SK-N-SH (cell line): Measurements from ENCODE around the gene DIS3L2. TPM values are rescaled to one million over a fixed set of nuclear protein-coding genes. Genes with fewer than 3 reads are reported as not detected.

ENCODE experiments used
- CTCF ChIA-PET: fragments of 300-600, 350-600 bp; formaldehyde crosslinking; extraction: SDS; loops from one replicate; lab custom pipeline; 2021; lab: Yijun Ruan, JAX
- POLR2A ChIA-PET: fragments of 350-600 bp; sonication (Branson Sonifier 250); formaldehyde crosslinking; extraction: SDS; loops from one replicate; lab custom pipeline; 2020; ENCODE audit warnings: antibody characterized with exemption, inconsistent platforms; lab: Yijun Ruan, JAX
- DNase-seq: peaks from one replicate; pipeline ENCODE4 v3.0.0; 2012
- H2AFZ ChIP-seq: fragments of 200-600 bp; sonication (generic); 2 replicates; pipeline ENCODE4 v1.8.1; 2016; ENCODE audit warnings: antibody characterized with exemption, mild to moderate bottlenecking, low read depth
- H3F3A ChIP-seq: fragments of 200-600 bp; sonication (generic); replicated peaks from 2 replicates; pipeline ENCODE3; 2016; ENCODE audit warnings: antibody characterized with exemption, mild to moderate bottlenecking; ENCODE audit not compliant: insufficient read depth
- H3K27ac ChIP-seq, 2 experiments: fragments of 200-500 bp in 1 of 2; fragments of 200-600 bp in 1 of 2; sonication (Bioruptor generic) in 1 of 2; sonication (generic), shearing (Covaris generic) in 1 of 2; 2 replicates each; pipeline versions ENCODE4 v1.5.1 to v1.6.1; 2014 to 2016; ENCODE audit warnings: low read depth in 2 of 2, inconsistent platforms in 1 of 2, low read length in 1 of 2, mild to moderate bottlenecking in 1 of 2, mixed read lengths in 1 of 2
- H3K27me3 ChIP-seq: fragments of 200-600 bp; sonication (generic), shearing (Covaris generic); 2 replicates; pipeline ENCODE4 v1.6.1; 2016; ENCODE audit warnings: mixed run types; ENCODE audit not compliant: insufficient read depth
- H3K36me3 ChIP-seq, 2 experiments: fragments of 200-500 bp in 1 of 2; fragments of 200-600 bp in 1 of 2; sonication (Bioruptor generic) in 1 of 2; sonication (generic) in 1 of 2; replicated peaks in 1 of 2; 2 replicates each; pipeline versions ENCODE3 to v1.5.1; 2014 to 2016; ENCODE audit warnings: low read length in 1 of 2, mild to moderate bottlenecking in 1 of 2; ENCODE audit not compliant: insufficient read depth in 2 of 2, control insufficient read depth in 1 of 2
- H3K4me1 ChIP-seq, 2 experiments: fragments of 200-500 bp in 1 of 2; fragments of 200-600 bp in 1 of 2; sonication (Bioruptor generic) in 1 of 2; sonication (generic), shearing (Covaris generic) in 1 of 2; 2 replicates each; pipeline versions ENCODE4 v1.5.1 to v1.6.1; 2014 to 2016; ENCODE audit warnings: low read depth in 1 of 2, low read length in 1 of 2, mixed run types in 1 of 2; ENCODE audit not compliant: insufficient read depth in 2 of 2, control insufficient read depth in 1 of 2
- H3K4me2 ChIP-seq: fragments of 200-600 bp; sonication (generic), shearing (Covaris generic); 2 replicates; pipeline ENCODE4 v1.6.1; 2017; ENCODE audit warnings: mixed run types
- H3K4me3 ChIP-seq, 2 experiments: fragments of 200-500 bp in 1 of 2; fragments of 200-600 bp in 1 of 2; sonication (Bioruptor generic) in 1 of 2; sonication (generic), shearing (Covaris generic) in 1 of 2; 2 replicates each; pipeline versions ENCODE4 v1.5.1 to v1.8.1; 2014 to 2016; ENCODE audit warnings: low read depth in 2 of 2, inconsistent platforms in 1 of 2, low read length in 1 of 2, mild to moderate bottlenecking in 1 of 2, mixed read lengths in 1 of 2, moderate library complexity in 1 of 2
- H3K79me2 ChIP-seq: fragments of 200-600 bp; sonication (generic); 2 replicates; pipeline ENCODE4 v1.8.1; 2017; ENCODE audit warnings: mild to moderate bottlenecking; ENCODE audit not compliant: insufficient read depth
- H3K9ac ChIP-seq: fragments of 200-600 bp; sonication (generic); 2 replicates; pipeline ENCODE4 v1.6.1; 2017; ENCODE audit warnings: mixed run types
- H3K9me2 ChIP-seq: fragments of 200-600 bp; sonication (generic); 2 replicates; pipeline ENCODE4 v1.6.1; 2017; ENCODE audit warnings: mixed run types
- H3K9me3 ChIP-seq: fragments of 200-600 bp; sonication (generic); 2 replicates; pipeline ENCODE4 v1.6.1; 2017; ENCODE audit warnings: mixed run types, mild to moderate bottlenecking, moderate library complexity
- H4K20me1 ChIP-seq: fragments of 200-600 bp; sonication (generic); 2 replicates; pipeline ENCODE4 v1.6.1; 2017; ENCODE audit warnings: mild to moderate bottlenecking, mixed run types; ENCODE audit not compliant: insufficient read depth
- CTCF ChIP-seq: fragments of 200-600 bp; sonication (generic); IDR thresholded peaks from 2 replicates; pipeline ENCODE4 v1.6.1; 2017; ENCODE audit warnings: antibody characterized with exemption, mild to moderate bottlenecking, moderate library complexity
- ELF1 ChIP-seq: IDR thresholded peaks from 2 replicates; pipeline ENCODE4 v1.4.0; 2012
- EP300 ChIP-seq, 2 experiments: IDR thresholded peaks; 2 replicates each; pipeline versions ENCODE4 v1.4.0 to v1.6.1; 2012; ENCODE audit warnings: borderline replicate concordance in 1 of 2, low read depth in 1 of 2, low read length in 1 of 2
- EZH2phosphoT487 ChIP-seq: fragments of 200-600 bp; sonication (generic); IDR thresholded peaks from 2 replicates; pipeline ENCODE4 v1.6.1; 2017; ENCODE audit warnings: low read depth, mixed run types, mild to moderate bottlenecking, antibody characterized with exemption, moderate library complexity, borderline replicate concordance
- FOXJ3 ChIP-seq: sonication (generic); formaldehyde crosslinking; IDR thresholded peaks from 2 replicates; pipeline ENCODE4 v1.5.1; 2020; ENCODE audit warnings: mild to moderate bottlenecking, missing genetic modification reagents
- FOXM1 ChIP-seq: IDR thresholded peaks from 2 replicates; pipeline ENCODE4 v1.4.0; 2012; ENCODE audit warnings: low read depth, mild to moderate bottlenecking
- GABPA ChIP-seq: IDR thresholded peaks from 2 replicates; pipeline ENCODE4 v1.4.0; 2012; ENCODE audit warnings: low read depth, mild to moderate bottlenecking
- IRF3 ChIP-seq: fragments of 150-350 bp; IDR thresholded peaks from 2 replicates; pipeline ENCODE4 v1.6.1; 2016; ENCODE audit warnings: mild to moderate bottlenecking, low read depth, low read length
- JUND ChIP-seq: IDR thresholded peaks from 2 replicates; pipeline ENCODE4 v1.4.0; 2012
- MAX ChIP-seq: IDR thresholded peaks from 2 replicates; pipeline ENCODE4 v1.4.0; 2012; ENCODE audit warnings: low read depth
- MEF2A ChIP-seq: IDR thresholded peaks from 2 replicates; pipeline ENCODE4 v1.4.0; 2012; ENCODE audit warnings: low read depth, borderline replicate concordance
- MXI1 ChIP-seq: IDR thresholded peaks from 2 replicates; pipeline ENCODE4 v1.6.1; 2012; ENCODE audit warnings: mild to moderate bottlenecking, low read depth, low read length, improper control_type of control experiment
- NFIC ChIP-seq: IDR thresholded peaks from 2 replicates; pipeline ENCODE4 v1.4.0; 2012; ENCODE audit warnings: borderline replicate concordance
- PBX3 ChIP-seq: IDR thresholded peaks from 2 replicates; pipeline ENCODE4; 2012
- RAD21 ChIP-seq: IDR thresholded peaks from 2 replicates; pipeline ENCODE4 v1.6.1; 2012; ENCODE audit warnings: mild to moderate bottlenecking, low read length
- RCOR1 ChIP-seq: fragments of 150-350 bp; IDR thresholded peaks from 2 replicates; pipeline ENCODE4 v1.6.1; 2017; ENCODE audit warnings: antibody characterized with exemption, low read length
- RFX5 ChIP-seq: IDR thresholded peaks from 2 replicates; pipeline ENCODE4 v1.6.1; 2012; ENCODE audit warnings: mild to moderate bottlenecking, improper control_type of control experiment, low read length
- RXRA ChIP-seq: IDR thresholded peaks from 2 replicates; pipeline ENCODE4 v1.4.0; 2012; ENCODE audit warnings: low read depth, mild to moderate bottlenecking, borderline replicate concordance
- TCF12 ChIP-seq: IDR thresholded peaks from 2 replicates; pipeline ENCODE4 v1.4.0; 2012
- TEAD4 ChIP-seq: IDR thresholded peaks from 2 replicates; pipeline ENCODE4 v1.4.0; 2012; ENCODE audit warnings: mild to moderate bottlenecking, borderline replicate concordance; ENCODE audit not compliant: insufficient read depth
- WGBS: methylation state at CpG from one replicate; pipeline ENCODE4 v1.1.6; 2017; ENCODE audit warnings: low lambda C conversion rate; 5-methylcytosine and 5-hydroxymethylcytosine counted together
- polyA plus RNA-seq, 3 experiments: library from polyadenylated mRNA; depleted of rRNA; stranded (reverse); fragments of >200 nt; gene quantifications; 2 replicates each; pipeline ENCODE4 v1.2.3, GENCODE V29; 2012

Gene DIS3L2
- polyA plus RNA-seq, 1 of the 3 experiments (the other 2 are of a cell fraction) = 17.9 TPM

- TF ChIP-seq ELF1 (no peak), NFIC (no peak), MAX (no peak), TCF12 (no peak), RFX5 (no peak), MXI1 (no peak), MEF2A (no peak), TEAD4 (no peak), CTCF (no peak), GABPA (no peak)
- no peaks in the 10 kb centered on the region for H3K79me2 ChIP-seq
- no peak overlapping the region for H3K9ac ChIP-seq
- POLR2A ChIA-PET = no interaction called here
- CTCF ChIA-PET = no interaction called here
- DNase-seq = no peak
- H3K27me3 ChIP-seq = no peaks in the 10 kb centered on the region
- no peaks in the 10 kb centered on the region for H3K9me3 ChIP-seq
- H3F3A ChIP-seq = no peaks in the 10 kb centered on the region
- no peaks in the 10 kb centered on the region for H4K20me1 ChIP-seq
- no peaks in the 10 kb centered on the region for H3K9me2 ChIP-seq
- no peak overlapping the region for H3K4me3 ChIP-seq
- WGBS = 91% methylated on average over 9 of the region's 9 CpGs
- no peak overlapping the region for H3K27ac ChIP-seq
- no peak overlapping the region for H3K4me2 ChIP-seq
- no peak overlapping the region for H2AFZ ChIP-seq
- H3K4me1 ChIP-seq = peaks cover 0 to 4% of the 10 kb centered on the region in 2 experiments; a peak in 1 of 4 replicates
- peaks cover 0 to 3% of the 10 kb centered on the region in 2 experiments for H3K36me3 ChIP-seq
Measured at GRCh38 chr2:232273903-232274643, 312.6 kb downstream of the DIS3L2 start.

- Histone ChIP-seq H3K4me2 (no peak overlapping the region), H4K20me1 (no peaks in the 10 kb centered on the region), H2AFZ (no peak overlapping the region), H3K9ac (no peak overlapping the region), H3K79me2 (no peaks in the 10 kb centered on the region), H3K4me1 (peaks cover 0 to 4% of the 10 kb centered on the region in 2 experiments; a peak in 1 of 4 replicates), H3K27ac (no peak overlapping the region), H3K36me3 (peaks cover 0 to 5% of the 10 kb centered on the region in 2 experiments), H3F3A (no peaks in the 10 kb centered on the region), H3K9me2 (no peaks in the 10 kb centered on the region), H3K9me3 (no peaks in the 10 kb centered on the region), H3K4me3 (no peak overlapping the region), H3K27me3 (no peaks in the 10 kb centered on the region)
- ChIA-PET CTCF (interaction anchor here (0.9 to 1.9 kb wide), 3 partner anchors 17 to 24 kb away, joined by 3 to 6 read pairs (median 3); no protein-coding TSS in a partner anchor), POLR2A (interaction anchor here (0.6 kb wide), 1 partner anchor 154 kb away, joined by 3 read pairs; no protein-coding TSS in a partner anchor)
- no peak for DNase-seq
- TF ChIP-seq RXRA = no peak
- TF ChIP-seq MAX = no peak
- TF ChIP-seq PBX3 = no peak
- TF ChIP-seq FOXM1 = no peak
- TF ChIP-seq ELF1 = no peak
- no peak for TF ChIP-seq RAD21
- no peak for TF ChIP-seq EZH2phosphoT487
- TF ChIP-seq IRF3 = no peak
- TF ChIP-seq GABPA = no peak
- no peak for TF ChIP-seq FOXJ3 (CRISPR knock-in tag)
- TF ChIP-seq JUND = no peak
- no peak for TF ChIP-seq EP300 (IDR thresholded peaks at IDR 0.05; ENCODE audit: borderline replicate concordance in 1 of 2, low read depth in 1 of 2, low read length in 1 of 2)
- no peak for TF ChIP-seq RCOR1
- TF ChIP-seq CTCF = no peak
- no peak for TF ChIP-seq TCF12
- WGBS = 91% methylated on average over 5 of the region's 5 CpGs
Measured at GRCh38 chr2:232275670-232276069, 314.2 kb downstream of the DIS3L2 start.
